Activated CD8-positive, alpha-beta T cell treated with anti-CD3 and anti-CD28 coated beads for 36 hours (primary cell): Measurements from ENCODE around the gene ZAR1. TPM values are rescaled to one million over a fixed set of nuclear protein-coding genes. Genes with fewer than 3 reads are reported as not detected.
A peak's percentile ranks its signal among the peaks of the same experiment; 100 is the strongest.
"Not testable (repeated sequence)": the region's sequence is repeated elsewhere in the genome, so short reads cannot be mapped to it uniquely, and the experiment has no call there.

Experiments used
- ATAC-seq: fragments of 200-7000 bp; cut with Tn5 transposase; one replicate; pipeline ENCODE4 v1.10.0; 2021; ENCODE audit warnings: mild to moderate bottlenecking, moderate library complexity
- CTCF ChIA-PET: fragments of 350-600 bp; sonication (Branson Sonifier 250); formaldehyde crosslinking; loops from one replicate; lab custom pipeline; 2021; ENCODE audit warnings: antibody characterized with exemption; lab: Charles Lee
- POLR2A ChIA-PET: fragments of 350-600 bp; sonication (Branson Sonifier 250); formaldehyde crosslinking; loops from one replicate; lab custom pipeline; 2021; ENCODE audit warnings: antibody characterized with exemption; lab: Charles Lee
- DNase-seq: peaks from one replicate; pipeline ENCODE4 v3.0.0-alpha.2; 2020
- H3K27ac Mint-ChIP-seq: one replicate; pipeline ENCODE4 v1.8.0; 2021; ENCODE audit warnings: mild to moderate bottlenecking, mixed read lengths
- H3K27me3 Mint-ChIP-seq: one replicate; pipeline ENCODE4 v1.8.0; 2021; ENCODE audit warnings: mixed read lengths
- H3K36me3 Mint-ChIP-seq: one replicate; pipeline ENCODE4 v1.8.0; 2021; ENCODE audit warnings: low read depth, mixed read lengths
- H3K4me1 Mint-ChIP-seq: one replicate; pipeline ENCODE4 v1.8.0; 2021; ENCODE audit warnings: low read depth, mixed read lengths
- H3K4me3 Mint-ChIP-seq: one replicate; pipeline ENCODE4 v1.8.0; 2021; ENCODE audit warnings: mild to moderate bottlenecking, moderate library complexity, mixed read lengths
- H3K9me3 Mint-ChIP-seq: one replicate; pipeline ENCODE4 v1.8.0; 2021; ENCODE audit warnings: mixed read lengths
- intact Hi-C: fragments of 100-400 bp; cut with micrococcal nuclease; formaldehyde crosslinking; loops from one replicate; pipeline ENCODE4 v1.10.0; 2022
- total RNA-seq, 2 experiments: library from RNA; stranded (reverse); gene quantifications; one replicate each; pipeline ENCODE4 v1.2.3, GENCODE V29; 2021
- TF ChIP-seq, protein P1 (sequence below): fragments of 200-600 bp; IDR thresholded peaks from one replicate; pipeline ENCODE4 v1.8.0; 2022; ENCODE audit warnings: antibody characterized with exemption, mild to moderate bottlenecking

ZAR1 gene
- total RNA-seq, 2 experiments from 2014 or later, result not detected

DNA sequence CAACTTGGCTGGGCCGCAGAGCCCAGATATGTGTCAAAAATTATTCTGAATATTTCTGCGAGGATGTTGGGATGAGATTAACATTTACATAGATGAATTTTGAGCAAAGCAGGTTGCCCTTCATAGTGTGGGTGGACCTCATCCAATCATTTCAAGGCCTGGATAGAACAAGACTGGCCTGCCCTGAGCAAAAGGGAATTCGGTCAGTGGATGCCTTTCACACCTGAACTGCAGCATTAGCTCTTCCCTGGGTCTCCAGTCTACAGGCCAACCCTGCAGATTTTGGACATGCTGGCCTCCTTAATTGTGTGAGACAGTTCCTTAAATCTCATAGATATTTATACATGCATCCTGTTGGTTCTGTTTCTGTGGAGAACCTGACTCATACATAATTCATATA lies 39.3 kb upstream of the ZAR1 start:
- peaks cover 4% of the 10 kb centered on the region for H3K27me3 Mint-ChIP-seq
- ATAC-seq, result peak; percentile 27
- H3K36me3 Mint-ChIP-seq, result no peaks in the 10 kb centered on the region
- no peaks in the 10 kb centered on the region for H3K4me1 Mint-ChIP-seq
- DNase-seq, result no peak
- TF ChIP-seq, protein P1, sequence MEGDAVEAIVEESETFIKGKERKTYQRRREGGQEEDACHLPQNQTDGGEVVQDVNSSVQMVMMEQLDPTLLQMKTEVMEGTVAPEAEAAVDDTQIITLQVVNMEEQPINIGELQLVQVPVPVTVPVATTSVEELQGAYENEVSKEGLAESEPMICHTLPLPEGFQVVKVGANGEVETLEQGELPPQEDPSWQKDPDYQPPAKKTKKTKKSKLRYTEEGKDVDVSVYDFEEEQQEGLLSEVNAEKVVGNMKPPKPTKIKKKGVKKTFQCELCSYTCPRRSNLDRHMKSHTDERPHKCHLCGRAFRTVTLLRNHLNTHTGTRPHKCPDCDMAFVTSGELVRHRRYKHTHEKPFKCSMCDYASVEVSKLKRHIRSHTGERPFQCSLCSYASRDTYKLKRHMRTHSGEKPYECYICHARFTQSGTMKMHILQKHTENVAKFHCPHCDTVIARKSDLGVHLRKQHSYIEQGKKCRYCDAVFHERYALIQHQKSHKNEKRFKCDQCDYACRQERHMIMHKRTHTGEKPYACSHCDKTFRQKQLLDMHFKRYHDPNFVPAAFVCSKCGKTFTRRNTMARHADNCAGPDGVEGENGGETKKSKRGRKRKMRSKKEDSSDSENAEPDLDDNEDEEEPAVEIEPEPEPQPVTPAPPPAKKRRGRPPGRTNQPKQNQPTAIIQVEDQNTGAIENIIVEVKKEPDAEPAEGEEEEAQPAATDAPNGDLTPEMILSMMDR, result no peak
- no peak overlapping the region for H3K4me3 Mint-ChIP-seq
- CTCF ChIA-PET, result interaction anchor here (1.0 kb wide), 1 partner anchor 36 kb away, joined by 3 read pairs; no protein-coding TSS in a partner anchor
- no peak overlapping the region for H3K27ac Mint-ChIP-seq
- H3K9me3 Mint-ChIP-seq, result no peaks in the 10 kb centered on the region
- intact Hi-C loops, result no loop called here
- POLR2A ChIA-PET, result no interaction called here

DNA sequence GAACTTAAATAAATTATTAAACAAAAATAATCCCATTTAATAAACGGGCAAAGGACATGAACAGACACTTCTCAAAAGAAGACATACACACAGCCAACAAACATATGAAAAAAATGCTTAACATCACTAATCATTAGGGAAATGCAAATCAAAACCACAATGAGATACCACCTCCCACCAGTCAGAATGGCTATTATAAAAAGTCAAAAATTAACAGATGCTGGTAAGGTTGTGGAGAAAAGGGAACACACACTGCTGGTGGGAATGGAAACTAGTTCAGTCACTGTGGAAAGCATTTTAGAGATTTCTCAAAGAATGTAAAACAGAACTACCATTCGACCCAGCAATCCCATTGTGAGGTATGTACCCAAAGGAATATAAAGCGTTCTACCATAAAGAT lies 38.4 kb upstream of the ZAR1 start:
- CTCF ChIA-PET, ATAC-seq, H3K27me3 Mint-ChIP-seq, DNase-seq, H3K36me3 Mint-ChIP-seq, H3K27ac Mint-ChIP-seq, H3K9me3 Mint-ChIP-seq, POLR2A ChIA-PET, H3K4me3 Mint-ChIP-seq, H3K4me1 Mint-ChIP-seq, intact Hi-C loops: not testable (repeated sequence)

DNA sequence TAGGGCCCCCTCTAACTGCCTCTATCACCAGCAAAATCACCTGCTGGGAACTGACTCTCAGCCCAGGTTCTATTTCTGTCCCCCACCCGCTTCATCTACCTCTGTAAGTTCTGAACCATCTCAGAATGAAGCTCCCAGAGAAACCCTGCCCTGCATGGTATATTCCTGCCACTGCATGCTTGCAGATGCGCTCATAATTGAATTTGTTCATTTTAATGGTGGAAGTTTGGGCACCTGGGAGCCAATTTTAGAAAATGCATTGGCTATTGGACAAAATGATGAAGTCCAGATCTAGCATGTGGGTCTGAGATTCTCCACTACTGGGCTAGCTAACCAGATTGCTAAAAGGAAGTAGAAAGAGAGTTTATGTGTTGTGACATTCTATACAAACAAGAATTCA lies 35.5 kb upstream of the ZAR1 start:
- intact Hi-C loops, result no loop called here
- H3K9me3 Mint-ChIP-seq, result no peaks in the 10 kb centered on the region
- POLR2A ChIA-PET, result no interaction called here
- peaks cover 4% of the 10 kb centered on the region for H3K27me3 Mint-ChIP-seq
- CTCF ChIA-PET, result interaction anchor here (2.5 kb wide), 1 partner anchor 10 kb away, joined by 6 read pairs; no protein-coding TSS in a partner anchor
- ATAC-seq (no peak), DNase-seq (no peak)
- TF ChIP-seq, protein P1, result no peak
- no peak overlapping the region for H3K4me3 Mint-ChIP-seq
- H3K36me3 Mint-ChIP-seq, result no peaks in the 10 kb centered on the region
- no peaks in the 10 kb centered on the region for H3K4me1 Mint-ChIP-seq
- no peak overlapping the region for H3K27ac Mint-ChIP-seq

DNA sequence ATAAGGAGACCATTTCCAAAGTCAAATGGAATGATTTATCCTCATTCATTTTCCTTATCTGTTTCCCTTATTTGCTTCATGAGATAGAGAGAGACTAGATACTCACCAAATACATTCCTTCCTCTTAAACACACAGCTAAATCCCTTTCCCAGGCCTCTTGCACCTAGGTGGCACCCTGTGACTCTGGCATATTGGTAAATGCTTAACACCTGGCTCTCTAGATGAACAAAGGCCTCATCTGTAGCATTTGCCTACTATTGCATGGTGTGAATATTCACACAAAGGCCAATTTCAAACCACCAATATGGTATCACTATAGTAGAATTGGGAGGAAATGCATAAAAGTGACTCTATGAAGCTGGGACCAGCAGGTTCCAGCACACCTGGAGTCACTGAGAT lies 29.1 kb upstream of the ZAR1 start:
- Mint-ChIP-seq H3K4me3 (no peak overlapping the region), H3K9me3 (peaks cover 2% of the 10 kb centered on the region), H3K36me3 (no peaks in the 10 kb centered on the region), H3K27me3 (no peaks in the 10 kb centered on the region), H3K27ac (no peak overlapping the region), H3K4me1 (no peaks in the 10 kb centered on the region)
- intact Hi-C loops, result no loop called here
- ATAC-seq, result no peak
- TF ChIP-seq, protein P1, result no peak
- CTCF ChIA-PET, result interaction anchor here (1.1 kb wide), 1 partner anchor 16 kb away, joined by 5 read pairs; no protein-coding TSS in a partner anchor
- no peak for DNase-seq
- POLR2A ChIA-PET, result interaction anchor here (0.6 kb wide), 1 partner anchor 35 kb away, joined by 3 read pairs; no protein-coding TSS in a partner anchor

DNA sequence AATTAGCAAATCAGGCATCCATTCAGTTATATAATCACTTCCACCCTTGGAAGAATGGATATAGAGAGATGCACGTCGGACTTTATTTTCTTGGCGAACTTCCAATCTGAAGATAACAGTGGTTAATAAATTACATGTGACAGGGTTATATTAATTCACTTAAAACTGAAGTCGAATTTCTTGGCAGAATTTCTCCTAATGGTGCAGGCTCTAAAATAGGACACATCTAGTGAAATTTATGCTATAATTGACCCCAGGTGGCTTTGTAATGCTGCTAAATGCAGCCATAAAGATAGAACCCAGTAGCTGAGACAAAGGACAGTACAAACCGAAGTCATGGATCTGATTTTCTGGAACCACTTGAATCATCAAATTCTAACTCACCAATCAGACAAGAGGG lies 27.7 kb upstream of the ZAR1 start:
- Mint-ChIP-seq H3K4me3 (no peak overlapping the region), H3K9me3 (peaks cover 2% of the 10 kb centered on the region), H3K27me3 (no peaks in the 10 kb centered on the region), H3K36me3 (no peaks in the 10 kb centered on the region), H3K4me1 (no peaks in the 10 kb centered on the region), H3K27ac (no peak overlapping the region)
- DNase-seq (no peak), ATAC-seq (no peak)
- TF ChIP-seq, protein P1, result no peak
- ChIA-PET POLR2A (no interaction called here), CTCF (interaction anchor here (1.1 kb wide), 2 partner anchors 15 to 21 kb away, joined by 4 to 5 read pairs; no protein-coding TSS in a partner anchor)
- intact Hi-C loops, result no loop called here
